Stimulated activated CD4-positive, alpha-beta T cell treated with anti-CD3 and anti-CD28 coated beads, Interleukin-4, amount 100 ng/mL, for 1 hour (primary cell): ENCODE data around the gene PUSL1.
A peak's percentile ranks its signal among the peaks of the same experiment; 100 is the strongest.

Experiments
- DNase-seq: peaks from one replicate; pipeline ENCODE4 v3.0.0-alpha.2; 2020

The PUSL1 gene

GRCh38 chr1:1296070-1297061, 12.0 kb upstream of the PUSL1 start:
- DNase-seq = no peak

DNA sequence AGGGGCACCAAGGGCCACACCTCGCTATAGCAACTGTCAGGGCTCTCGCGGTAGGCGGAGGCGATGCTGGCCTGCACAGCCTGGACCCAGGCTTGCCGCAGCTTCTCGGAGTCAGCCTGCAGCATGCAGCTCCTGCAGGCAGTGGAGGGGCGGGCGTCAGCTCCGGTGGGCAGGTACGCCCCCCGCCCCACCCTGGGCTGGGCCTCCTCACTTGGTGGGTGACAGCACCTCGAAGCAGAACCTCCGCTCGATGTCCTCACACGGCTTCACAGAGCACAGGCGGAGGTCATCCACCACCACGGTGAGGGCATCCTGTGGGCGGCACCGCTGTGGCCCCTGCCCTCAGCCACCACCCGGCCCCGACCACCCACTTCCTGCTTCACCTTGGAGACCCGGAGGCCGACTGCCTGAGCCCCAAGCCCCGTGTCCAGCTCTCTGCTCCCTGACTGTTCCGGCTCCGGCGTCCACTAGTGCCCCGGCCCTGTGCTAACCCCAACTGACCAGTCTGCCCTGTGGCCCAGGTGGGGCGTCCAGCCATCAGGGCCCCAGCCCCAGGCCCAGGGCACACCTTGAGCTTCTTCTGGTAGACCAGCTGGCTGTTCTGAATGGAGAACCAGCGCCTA, 10.5 kb upstream of the PUSL1 start:
- DNase-seq = no peak

- DNase-seq = no peak
Observed at GRCh38 chr1:1298861-1299685, 9.3 kb upstream of the PUSL1 start.

DNA sequence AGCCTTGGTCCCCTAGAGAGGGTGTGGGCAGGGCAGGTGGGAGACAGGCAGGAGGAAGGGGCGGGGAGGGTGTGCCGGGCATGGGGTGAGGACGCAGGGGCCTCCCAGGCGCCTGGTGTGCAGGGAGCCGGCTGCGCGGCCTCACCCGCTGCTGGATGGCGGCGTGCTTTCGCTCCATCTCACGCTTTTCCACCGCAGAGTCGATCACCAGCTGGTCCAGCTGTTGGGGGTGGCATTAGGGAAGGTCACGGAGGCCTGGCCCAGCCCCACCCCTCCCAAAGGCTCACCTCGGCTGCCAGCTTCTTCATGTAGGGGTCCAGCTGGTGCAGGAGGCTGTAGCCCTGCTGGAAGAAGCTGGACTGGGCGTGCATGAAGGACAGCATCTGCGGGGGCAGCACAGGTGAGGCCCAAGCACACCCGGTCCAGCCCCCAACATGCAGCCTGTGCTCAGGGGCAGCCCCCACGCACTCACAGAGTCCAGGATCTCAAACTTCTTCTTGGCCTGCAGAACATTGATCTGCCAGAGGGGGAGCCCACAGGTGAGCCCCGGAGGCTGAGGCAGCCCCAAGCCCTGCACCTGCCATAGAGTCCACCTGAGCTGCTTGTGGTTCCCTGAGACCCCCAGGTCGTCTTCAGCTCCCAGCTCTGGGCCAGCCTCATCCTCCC, 8.6 kb upstream of the PUSL1 start:
- DNase-seq = no peak

DNA sequence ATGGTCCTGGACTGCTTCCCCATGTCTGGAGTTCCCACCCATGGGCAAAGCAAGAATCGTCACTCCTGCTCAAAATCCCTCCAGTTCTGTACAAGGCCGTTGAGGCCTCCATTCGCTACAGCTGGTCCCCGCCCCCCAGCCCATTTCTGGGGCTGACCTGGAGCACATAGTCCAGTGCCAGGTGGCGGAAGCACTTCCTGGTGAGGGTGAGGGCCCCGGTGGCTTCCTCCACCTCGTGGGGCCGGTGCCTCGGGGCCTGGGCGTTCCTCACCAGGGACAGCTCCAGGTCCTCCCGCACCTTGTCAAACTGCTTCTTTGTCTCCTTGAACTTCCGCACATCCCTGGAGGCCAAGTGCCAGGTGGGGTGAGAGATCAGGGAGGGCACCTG, 8.1 kb upstream of the PUSL1 start:
- no peak for DNase-seq

GRCh38 chr1:1302006-1302430, 6.4 kb upstream of the PUSL1 start:
- DNase-seq = no peak

DNA sequence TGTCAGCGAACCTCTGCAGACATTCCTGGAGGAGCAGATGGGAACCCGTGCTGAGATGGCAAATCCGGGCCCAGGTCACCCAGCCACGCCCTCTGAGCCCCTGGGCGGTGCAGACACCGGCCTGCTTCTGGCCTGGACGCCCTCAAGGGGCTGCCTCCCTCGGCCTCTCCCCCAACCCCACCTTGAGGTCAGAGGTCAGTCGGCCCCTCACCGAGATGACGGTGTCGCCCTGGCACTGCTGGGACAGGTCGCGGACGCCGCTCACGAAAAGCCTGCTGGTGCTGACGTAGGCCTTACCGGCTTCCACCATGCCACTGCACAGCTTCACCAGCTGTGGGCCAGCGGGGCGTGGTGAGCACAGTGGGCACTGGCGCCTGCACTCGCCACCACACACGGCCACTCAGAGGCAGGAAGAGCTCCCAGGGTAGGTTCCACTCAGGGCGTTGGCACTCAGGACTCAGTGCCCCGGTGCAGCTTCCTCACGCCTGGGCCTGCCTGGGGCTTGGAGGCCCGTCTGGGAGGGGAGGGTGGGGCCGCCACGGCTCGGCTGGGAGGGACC, 5.4 kb upstream of the PUSL1 start:
- DNase-seq = no peak

DNA sequence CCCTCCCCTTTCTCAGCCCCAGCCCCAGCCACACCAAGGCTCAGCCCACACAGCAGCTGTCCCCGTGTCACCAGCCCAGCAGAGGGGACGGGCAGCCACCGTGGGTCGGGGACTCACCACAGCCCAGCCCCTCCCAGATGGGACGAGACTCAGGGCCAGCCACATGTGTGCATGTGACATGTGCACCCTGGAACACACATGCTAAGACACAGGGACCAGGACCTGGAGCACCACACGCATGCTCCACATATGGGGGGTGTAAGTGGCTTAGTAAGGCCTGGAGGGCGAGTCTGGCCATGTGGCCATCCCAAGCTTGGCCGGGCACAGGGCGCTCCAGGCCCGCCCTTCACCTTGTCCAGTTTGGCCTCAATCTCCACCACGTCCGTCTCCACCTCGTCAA, 4.7 kb upstream of the PUSL1 start:
- DNase-seq = no peak

DNA sequence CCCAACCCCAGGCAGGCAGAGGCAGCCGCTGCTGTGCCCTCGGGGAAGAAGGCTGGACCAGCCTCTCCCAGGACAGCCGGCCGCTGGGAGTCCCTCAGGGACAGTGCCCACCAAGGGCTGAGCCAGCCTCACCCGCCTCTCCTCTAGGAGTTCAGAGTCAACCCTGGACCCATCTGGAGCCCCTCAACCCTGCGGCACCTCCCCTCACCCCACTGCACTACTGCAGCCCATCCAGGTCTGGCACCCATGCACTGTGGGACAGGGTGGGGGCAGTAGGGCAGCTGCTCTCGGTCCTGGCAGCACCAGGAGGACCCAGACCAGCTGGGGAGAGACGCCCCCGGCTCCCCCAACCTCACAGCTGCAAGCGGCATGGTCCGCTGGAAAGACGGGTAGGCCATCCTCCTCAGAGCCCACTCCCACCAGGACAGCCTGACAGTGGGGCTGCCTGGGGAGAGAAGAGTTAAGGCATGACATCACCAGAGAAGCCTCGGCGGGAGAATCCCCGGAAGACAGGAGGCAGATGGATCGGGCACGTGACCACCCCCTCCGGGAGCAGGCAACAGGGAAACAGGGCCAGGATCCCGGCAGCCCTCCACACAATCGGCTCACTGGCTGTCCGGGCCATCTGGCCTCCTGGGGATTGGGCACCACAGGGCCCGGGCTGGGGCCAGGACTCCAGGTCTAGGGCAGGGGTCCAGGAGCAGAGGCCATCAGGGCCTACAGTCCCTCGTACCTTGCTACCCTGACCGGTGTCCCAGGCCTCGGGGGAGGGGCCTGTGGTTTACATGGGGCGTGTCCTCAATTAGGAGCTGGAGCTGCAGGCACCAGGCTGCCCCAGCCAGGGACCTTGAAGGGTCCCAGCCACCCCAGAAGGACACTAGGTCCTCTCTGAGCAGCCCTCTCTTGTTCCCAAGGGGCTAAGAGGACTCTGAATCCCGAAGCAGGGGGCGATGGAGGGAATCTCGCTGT, 3.8 kb upstream of the PUSL1 start:
- DNase-seq = no peak

DNA sequence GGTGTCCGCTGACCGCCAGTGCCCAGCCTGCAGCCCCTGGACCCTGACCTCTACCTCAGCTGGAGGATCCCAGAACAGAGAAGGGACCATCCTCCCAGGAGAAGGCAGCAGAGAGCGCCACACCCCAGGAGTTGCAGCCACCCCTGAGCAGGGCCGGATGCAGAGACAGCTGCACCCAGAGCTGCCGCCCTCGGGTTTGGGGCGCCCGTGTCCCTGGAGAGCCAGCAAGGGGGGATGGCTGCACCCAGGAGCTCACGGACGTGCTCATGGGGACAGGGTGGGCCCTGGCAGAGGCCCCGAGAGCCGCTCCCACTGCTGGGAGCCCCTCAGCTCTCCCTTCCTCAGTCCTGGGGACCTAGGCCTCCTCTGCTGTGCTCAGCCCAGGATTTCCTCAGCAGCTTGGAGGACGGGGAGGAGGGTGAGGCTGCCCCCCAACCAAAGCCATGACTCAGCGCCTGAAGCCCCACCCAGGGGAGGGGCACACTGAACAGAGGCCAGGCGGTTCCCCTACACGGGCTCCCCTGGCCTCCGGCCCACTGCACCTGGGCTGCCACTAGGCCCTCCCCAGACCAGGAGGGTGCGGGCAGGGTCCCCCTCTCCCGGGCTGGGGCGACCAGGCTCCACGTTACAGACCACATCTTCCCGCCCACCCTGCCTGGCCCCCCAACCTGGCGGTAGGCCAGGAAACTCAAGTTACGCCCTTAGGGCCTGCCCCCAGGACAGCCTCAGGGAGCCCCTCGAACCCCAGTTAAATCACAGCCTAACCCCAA, 2.9 kb upstream of the PUSL1 start:
- peak; percentile 70 for DNase-seq

DNA sequence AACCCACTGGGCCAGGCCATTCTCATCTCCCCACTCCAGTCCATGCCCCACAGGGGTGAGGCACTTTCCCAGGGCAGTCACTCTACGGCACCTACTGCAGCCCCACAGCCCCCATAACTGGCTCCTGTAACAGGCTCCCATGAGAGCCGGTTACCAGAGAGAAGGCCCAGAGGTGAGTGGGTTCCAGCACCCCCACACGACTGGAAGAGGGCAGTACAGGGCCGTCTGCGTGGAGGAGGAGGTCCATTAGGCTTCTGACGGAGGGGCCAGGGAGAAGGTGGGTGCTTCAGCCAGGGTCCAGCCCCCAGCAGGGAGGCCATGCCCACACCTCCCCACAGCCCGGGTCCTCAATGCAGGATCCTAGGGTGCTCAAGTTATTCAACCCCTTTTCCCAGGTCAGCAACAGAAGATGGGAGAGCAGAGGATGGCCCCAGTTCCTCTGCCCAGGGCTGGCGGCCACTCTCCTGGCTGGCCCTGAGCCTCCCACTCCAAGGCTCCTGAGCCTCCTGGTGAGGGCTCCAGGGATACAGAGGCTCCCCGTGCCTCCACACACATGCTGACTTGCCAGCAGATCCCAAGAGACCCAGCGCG, 2.2 kb upstream of the PUSL1 start:
- DNase-seq = no peak

- DNase-seq = no peak
Observed at GRCh38 chr1:1306661-1307260, 1.6 kb upstream of the PUSL1 start.

DNA sequence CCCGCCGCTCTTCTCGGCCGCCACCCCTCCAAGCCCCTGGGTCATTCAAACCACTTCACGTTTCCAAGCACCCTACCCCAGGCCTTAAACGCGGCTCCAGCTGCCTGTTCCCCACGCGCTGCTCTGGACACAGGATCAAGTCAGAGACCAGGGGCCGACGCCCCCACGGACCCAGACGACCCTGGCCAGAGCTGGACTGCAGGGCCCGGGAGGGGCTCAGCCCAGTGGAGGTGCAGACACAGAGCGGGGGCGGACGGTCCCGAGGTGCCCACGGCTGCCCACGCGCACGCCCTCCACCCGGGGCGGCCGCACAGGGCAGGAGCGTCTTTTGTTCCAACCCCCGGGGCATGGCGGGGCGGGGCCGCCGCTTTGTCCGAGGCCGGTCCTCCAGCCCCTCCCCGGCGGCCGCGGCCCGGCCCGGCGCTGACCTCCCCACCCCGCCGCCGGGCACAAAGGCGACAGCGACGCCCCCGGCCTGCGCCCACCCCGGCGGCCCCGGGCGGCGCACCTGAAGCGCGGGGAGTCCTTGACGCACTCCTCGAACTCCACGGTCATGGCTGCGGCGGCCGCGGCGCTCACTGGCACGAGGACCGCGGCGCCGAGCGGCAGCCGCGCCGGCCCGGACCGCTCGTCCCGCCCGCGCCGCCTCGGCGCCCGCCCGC, 1.0 kb upstream of the PUSL1 start:
- DNase-seq = no peak

DNA sequence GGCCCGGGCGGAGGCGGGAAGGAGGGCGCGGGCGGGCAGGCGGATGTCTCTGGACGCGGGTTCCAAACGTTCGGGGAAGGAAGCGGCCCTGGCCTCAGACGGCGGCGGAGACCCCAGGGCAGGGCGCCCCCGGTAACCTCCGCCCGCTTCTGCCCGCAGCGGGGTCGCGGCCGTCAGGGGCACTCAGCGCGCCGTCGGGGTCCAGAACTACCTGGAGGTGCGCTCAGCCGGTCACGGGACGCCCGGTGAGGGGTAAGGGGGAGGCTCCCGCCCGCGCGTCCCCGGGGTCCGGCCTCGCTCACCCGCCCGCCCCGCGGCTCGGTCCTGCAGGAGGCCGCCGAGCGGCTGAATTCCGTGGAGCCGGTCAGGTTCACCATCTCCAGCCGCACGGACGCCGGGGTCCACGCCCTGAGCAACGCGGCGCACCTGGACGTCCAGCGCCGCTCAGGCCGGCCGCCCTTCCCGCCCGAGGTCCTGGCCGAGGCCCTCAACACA, 406 bp downstream of the PUSL1 start:
- DNase-seq = no peak

DNA sequence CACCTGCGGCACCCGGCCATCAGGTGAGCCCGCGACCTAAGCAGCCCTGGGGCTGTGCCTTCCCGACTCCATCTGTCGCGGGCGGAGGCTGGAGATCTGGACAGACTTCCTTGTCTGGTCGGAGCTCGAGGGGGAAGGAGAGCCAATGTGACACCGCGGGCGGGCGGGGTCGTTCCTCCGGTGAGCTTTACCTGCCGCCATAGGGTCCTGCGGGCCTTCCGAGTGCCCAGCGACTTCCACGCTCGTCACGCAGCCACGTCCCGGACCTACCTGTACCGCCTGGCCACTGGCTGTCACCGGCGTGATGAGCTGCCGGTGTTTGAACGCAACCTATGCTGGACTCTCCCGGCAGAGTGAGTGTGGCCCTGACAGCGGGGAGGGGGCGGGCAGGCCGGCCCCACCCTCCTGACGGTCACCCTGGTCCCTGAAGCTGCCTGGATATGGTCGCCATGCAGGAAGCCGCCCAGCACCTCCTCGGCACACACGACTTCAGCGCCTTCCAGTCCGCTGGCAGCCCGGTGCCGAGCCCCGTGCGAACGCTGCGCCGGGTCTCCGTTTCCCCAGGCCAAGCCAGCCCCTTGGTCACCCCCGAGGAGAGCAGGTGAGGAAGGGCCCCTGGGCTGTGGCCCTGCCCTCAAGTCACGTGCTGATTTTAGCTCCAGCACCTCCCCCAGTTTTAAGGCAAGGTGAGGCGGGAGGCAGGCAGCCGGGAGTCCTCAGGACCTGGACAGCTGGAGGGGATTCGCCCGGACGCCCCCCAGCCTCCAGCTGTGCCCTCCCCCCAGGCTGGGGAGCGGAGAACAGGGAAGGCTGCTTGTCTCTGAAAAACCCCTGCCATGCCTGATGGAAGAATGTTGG, 1.1 kb downstream of the PUSL1 start:
- peak; percentile 32 for DNase-seq

DNA sequence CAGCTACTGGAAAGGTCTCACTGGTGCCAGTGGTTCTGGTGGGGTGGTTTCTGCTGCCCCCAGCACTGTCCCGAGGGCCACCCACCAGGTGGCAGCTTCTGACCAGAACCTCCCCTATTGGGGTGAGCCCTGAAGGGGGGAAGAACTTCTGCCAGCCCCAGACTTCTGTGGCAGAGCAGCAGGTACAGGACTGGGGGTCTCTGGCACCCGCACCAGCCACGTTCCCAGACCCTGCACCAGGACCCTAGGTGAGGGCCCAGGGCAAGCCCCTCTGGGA, 1.6 kb downstream of the PUSL1 start:
- no peak for DNase-seq

GRCh38 chr1:1310476-1311053, 2.2 kb downstream of the PUSL1 start:
- no peak for DNase-seq
